Neural progenitor cell (in vitro differentiated cells): ENCODE results near the gene EXOC3L2.

Experiments
- CTCF ChIP-seq: fragments of 200-600 bp; sonication (generic); IDR thresholded peaks from 2 replicates; pipeline ENCODE4 v1.5.1; 2017; ENCODE audit warnings: antibody characterized with exemption, mild to moderate bottlenecking
- EZH2 ChIP-seq: fragments of 200-600 bp; sonication (generic); IDR thresholded peaks from 2 replicates; pipeline ENCODE4 v1.6.1; 2017; ENCODE audit warnings: antibody characterized with exemption, mild to moderate bottlenecking, moderate library complexity
- EZH2phosphoT487 ChIP-seq: fragments of 200-600 bp; sonication (generic); IDR thresholded peaks from 2 replicates; pipeline ENCODE4 v1.6.1; 2017; ENCODE audit warnings: antibody characterized with exemption

- TF ChIP-seq CTCF = no peak
- TF ChIP-seq EZH2 = no peak
- TF ChIP-seq EZH2phosphoT487 = no peak
These were observed 64.3 kb downstream of the EXOC3L2 start for GRCh38 chr19:45180936-45181335.
